Activated T-cell treated with anti-CD3 and anti-CD28 coated beads, Interleukin-2, amount 50 U/mL, for 24 hours (primary cell): ENCODE data around the gene PAEP.

Source experiments
- DNase-seq: peaks from one replicate; pipeline ENCODE4 v3.0.0-alpha.2; 2020
- H3K27ac Mint-ChIP-seq: 2 replicates; pipeline ENCODE4 v1.8.0; 2020; ENCODE audit warnings: mild to moderate bottlenecking, mixed read lengths
- H3K27me3 Mint-ChIP-seq: 2 replicates; pipeline ENCODE4 v1.8.0; 2020; ENCODE audit warnings: mixed read lengths
- H3K36me3 Mint-ChIP-seq: 2 replicates; pipeline ENCODE4 v1.8.0; 2020; ENCODE audit warnings: low read depth, mixed read lengths
- H3K4me1 Mint-ChIP-seq: 2 replicates; pipeline ENCODE4 v1.8.0; 2020; ENCODE audit warnings: low read depth, mixed read lengths
- H3K4me3 Mint-ChIP-seq: 2 replicates; pipeline ENCODE4 v1.8.0; 2020; ENCODE audit warnings: mild to moderate bottlenecking, moderate library complexity, mixed read lengths
- H3K9me3 Mint-ChIP-seq: 2 replicates; pipeline ENCODE4 v1.8.0; 2020; ENCODE audit warnings: mixed read lengths

The PAEP gene

DNA sequence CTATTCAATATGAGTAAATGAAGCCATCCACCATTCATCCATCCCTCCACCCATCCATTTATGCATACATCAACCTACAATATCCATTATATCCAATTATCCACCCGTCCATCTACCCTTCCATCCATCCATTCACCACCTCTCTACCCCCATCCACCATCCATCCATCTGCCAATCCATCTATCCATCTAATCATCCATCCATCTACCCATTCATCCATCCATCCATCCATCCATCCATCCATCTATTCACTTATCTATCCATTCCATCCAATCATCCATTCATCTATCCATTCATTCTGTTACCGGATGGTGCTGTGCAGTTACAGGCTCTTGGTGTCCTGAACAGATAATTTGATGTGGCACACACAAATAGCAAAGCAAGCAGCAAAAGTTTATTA is 10.7 kb downstream of the PAEP start:
- DNase-seq: no peak
- Mint-ChIP-seq H3K4me1 (no peaks in the 10 kb centered on the region), H3K27ac (no peak overlapping the region), H3K36me3 (no peaks in the 10 kb centered on the region), H3K27me3 (peaks cover 13% of the 10 kb centered on the region), H3K4me3 (no peak overlapping the region), H3K9me3 (peaks cover 7% of the 10 kb centered on the region)

DNA sequence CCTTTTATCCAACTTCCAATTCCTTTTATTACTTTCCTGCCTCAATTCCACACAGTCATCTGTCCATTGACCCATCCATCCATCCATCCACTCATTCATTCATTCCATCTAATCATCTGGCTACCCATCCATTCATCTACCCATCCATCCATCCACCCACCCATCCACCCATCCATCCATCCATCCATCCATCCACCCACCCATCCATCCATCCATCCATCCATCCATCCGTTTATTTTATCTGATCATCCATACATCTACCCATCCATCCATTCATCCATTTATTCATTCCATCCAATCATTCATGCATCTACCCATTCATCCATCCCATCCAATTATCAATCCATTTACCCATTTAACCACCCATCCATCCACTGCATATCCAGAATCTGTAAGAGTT is 11.6 kb downstream of the PAEP start:
- no peaks in the 10 kb centered on the region for H3K36me3 Mint-ChIP-seq
- no peaks in the 10 kb centered on the region for H3K4me1 Mint-ChIP-seq
- no peak overlapping the region for H3K27ac Mint-ChIP-seq
- peaks cover 7% of the 10 kb centered on the region for H3K9me3 Mint-ChIP-seq
- H3K4me3 Mint-ChIP-seq: no peak overlapping the region
- DNase-seq: no peak
- H3K27me3 Mint-ChIP-seq: peaks cover 11% of the 10 kb centered on the region

DNA sequence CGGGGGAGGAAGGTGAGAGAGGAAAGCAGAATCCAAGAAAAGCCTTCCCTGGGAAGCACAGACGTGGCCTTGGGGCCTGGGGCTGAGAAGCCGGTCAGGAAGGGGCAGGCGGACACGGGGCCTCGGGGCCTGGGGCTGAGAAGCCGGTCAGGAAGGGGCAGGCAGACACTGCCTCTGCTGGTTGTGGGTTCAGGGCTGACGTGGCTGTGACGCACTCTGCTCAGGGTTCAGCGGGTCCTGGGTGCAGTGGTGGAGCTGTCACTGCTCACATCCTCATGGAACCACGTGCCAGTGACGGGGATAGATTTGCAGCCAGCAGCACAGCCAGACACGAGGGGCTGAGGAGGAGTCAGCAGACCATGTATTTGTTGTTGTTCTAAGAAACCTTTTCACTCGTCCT is 12.8 kb downstream of the PAEP start:
- Mint-ChIP-seq H3K27ac (no peak overlapping the region), H3K9me3 (peaks cover 1% of the 10 kb centered on the region), H3K4me1 (no peaks in the 10 kb centered on the region), H3K27me3 (peaks cover 5% of the 10 kb centered on the region), H3K36me3 (no peaks in the 10 kb centered on the region), H3K4me3 (no peak overlapping the region)
- no peak for DNase-seq

DNA sequence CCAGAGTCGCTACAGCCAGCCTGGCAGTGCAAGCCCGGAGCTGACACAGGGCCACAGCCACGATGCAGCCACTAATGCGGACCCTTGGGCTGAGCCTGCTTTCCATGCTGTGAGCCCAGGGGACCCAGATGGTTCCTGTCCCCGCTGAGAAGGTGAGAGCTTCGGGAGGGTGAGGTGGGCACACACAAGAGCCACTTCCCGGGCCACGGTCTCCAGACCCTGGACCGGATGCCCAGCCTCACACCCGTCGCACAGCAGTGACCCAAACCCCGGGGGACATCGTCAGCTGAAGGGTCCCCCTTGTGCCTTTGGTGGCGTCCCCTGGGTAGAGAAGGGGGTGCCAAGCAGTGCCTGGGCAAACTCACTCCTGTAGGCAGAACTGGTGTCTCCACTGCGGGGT is 13.4 kb downstream of the PAEP start:
- H3K4me1 Mint-ChIP-seq: no peaks in the 10 kb centered on the region
- DNase-seq: no peak
- H3K27me3 Mint-ChIP-seq: peaks cover 3% of the 10 kb centered on the region
- H3K4me3 Mint-ChIP-seq: no peak overlapping the region
- H3K9me3 Mint-ChIP-seq: no peaks in the 10 kb centered on the region
- H3K36me3 Mint-ChIP-seq: no peaks in the 10 kb centered on the region
- no peak overlapping the region for H3K27ac Mint-ChIP-seq

DNA sequence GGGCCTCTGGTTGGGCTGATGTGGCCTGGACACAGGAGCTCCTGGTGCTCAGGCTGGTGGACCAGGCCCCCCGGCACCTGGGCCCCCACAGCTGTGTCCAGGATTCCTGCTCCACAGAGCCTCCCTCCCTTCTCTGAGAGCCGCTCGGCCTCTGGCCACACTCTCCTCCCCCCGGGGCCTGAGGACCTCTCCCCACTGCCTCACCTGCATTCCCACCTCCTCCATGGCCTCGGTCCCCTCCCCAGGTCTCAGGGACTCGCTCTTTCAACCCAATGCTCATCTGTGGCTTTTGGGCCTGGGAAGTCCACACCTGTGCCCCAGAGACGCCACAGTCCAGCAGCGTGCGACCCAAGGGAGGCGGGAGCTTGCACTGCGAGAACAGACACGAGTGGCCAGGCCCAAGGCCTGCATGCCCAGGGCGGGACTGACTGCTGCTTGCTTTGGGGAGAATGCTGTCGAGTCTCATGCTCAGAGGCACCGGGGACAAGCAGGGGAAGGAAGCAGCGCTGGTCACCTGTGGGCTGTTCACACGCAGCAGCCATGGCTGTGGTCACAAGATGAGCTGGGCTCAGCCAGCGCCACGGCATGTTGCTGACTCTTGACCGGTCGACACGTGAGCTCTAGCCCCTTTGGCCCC is 14.6 kb downstream of the PAEP start:
- Mint-ChIP-seq H3K4me3 (no peak overlapping the region), H3K9me3 (no peaks in the 10 kb centered on the region), H3K4me1 (no peaks in the 10 kb centered on the region), H3K27ac (no peak overlapping the region), H3K36me3 (no peaks in the 10 kb centered on the region), H3K27me3 (peaks cover 4% of the 10 kb centered on the region)
- no peak for DNase-seq

DNA sequence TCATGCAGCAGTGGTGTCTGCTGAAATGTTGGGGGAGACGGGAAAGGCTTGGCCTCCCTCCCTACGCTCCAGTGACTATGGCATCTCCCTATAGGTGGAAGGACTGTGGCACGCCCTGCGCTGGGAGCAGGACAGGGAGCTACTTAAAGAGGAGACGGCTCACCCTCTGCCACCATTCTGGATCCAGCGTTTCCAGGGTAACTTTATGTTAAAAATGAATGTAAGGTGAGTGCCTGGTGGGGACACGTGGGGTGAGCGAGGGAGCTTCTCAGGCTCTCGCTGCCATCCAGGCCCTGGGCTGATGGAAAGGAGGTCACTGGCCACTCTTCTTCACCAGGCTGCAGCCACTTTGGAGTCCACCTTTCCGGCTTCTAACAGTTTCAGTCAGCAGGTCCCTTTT is 15.7 kb downstream of the PAEP start:
- H3K27me3 Mint-ChIP-seq: peaks cover 9% of the 10 kb centered on the region
- H3K4me3 Mint-ChIP-seq: no peak overlapping the region
- H3K36me3 Mint-ChIP-seq: no peaks in the 10 kb centered on the region
- H3K27ac Mint-ChIP-seq: no peak overlapping the region
- H3K4me1 Mint-ChIP-seq: no peaks in the 10 kb centered on the region
- DNase-seq: no peak
- H3K9me3 Mint-ChIP-seq: no peaks in the 10 kb centered on the region

DNA sequence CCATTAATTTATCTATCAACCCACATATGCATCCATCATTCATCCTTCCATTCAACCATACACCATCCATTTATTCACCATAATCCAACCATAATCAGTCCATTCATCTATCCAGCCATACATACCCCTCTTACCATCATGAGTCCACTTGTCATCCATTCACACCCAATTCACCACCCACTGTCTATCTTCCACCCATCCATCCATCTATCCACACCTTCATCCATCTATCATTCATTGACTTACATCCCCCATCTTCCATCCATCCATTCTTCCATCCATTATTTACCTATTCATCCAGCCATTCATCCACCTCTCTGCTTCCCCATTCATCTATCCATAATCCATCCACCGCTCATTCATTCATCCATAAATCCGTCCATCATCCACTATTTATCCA is 17.8 kb downstream of the PAEP start:
- Mint-ChIP-seq H3K27ac (no peak overlapping the region), H3K9me3 (no peaks in the 10 kb centered on the region), H3K4me1 (no peaks in the 10 kb centered on the region), H3K4me3 (no peak overlapping the region), H3K36me3 (no peaks in the 10 kb centered on the region), H3K27me3 (peaks cover 12% of the 10 kb centered on the region)
- DNase-seq: no peak

DNA sequence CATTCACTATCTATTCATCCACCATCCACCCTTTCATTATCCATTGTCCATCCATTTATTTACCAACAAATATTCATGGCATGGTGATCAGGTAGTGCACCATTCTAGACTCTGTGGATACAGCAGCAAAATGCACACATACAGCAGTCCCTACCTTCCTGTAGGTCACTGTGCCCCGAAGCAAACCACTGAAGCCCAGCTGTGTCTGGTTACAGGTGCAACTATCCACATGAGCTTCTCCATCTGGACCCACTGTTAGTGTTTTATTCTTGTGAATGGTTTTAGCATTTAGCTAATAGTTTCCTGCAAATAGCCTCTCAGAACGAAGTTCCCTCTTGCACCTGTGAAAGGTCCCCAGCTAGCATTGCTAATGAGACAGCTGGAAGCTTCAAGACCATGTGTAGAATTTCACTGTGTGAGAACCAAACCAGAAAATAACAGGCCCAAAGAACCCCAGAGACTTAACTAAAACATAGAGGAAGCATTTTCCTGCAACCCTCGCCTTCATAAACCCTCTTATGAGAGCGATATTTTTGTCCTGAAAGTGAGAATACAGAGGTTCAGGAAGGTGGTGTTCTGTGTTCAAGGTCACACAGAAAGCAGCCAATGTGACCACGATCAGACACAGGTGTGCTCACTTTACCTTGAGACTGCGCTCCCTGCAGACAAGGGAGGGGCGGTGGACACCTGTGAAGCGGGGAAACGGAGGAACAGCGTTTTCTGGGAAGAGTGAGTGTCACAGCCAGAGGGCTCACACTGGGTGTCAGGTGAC is 18.5 kb downstream of the PAEP start:
- no peaks in the 10 kb centered on the region for H3K4me1 Mint-ChIP-seq
- H3K27ac Mint-ChIP-seq: no peak overlapping the region
- H3K4me3 Mint-ChIP-seq: no peak overlapping the region
- no peak for DNase-seq
- H3K27me3 Mint-ChIP-seq: peaks cover 15% of the 10 kb centered on the region
- no peaks in the 10 kb centered on the region for H3K36me3 Mint-ChIP-seq
- H3K9me3 Mint-ChIP-seq: no peaks in the 10 kb centered on the region

DNA sequence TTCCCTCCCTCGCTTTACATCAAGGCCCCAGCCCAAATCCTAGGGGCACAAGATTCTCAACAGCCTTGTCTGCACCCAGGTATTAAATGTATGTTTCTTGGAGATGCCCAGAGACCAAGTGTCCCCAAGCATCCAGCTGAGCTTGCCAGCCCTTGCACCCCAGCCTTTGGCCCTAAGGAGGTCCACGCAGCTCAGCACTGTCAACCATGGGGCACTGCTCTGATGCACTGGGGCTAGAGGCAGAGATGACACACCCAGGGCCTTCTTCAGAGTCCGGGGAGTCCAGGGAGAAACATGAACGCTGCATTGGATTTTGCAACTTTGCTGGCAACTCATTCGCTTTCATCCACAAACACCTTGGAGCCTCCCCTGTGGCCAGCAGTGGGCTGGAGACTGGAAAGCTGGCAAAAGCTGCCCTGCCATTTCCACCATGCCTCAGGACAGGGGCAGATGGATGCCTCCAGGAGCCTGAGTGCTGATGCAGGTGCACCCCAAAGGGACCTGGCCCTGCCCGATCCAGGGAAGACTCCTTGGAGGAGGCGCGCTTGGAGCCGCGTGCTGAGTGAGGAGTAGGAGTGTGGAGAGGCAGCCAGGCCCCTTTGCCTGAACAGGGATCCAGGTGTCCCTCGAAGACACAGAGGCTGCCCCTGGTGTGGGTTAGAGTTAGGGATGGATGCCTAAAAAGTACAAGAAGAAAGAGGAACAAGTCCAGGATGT is 19.3 kb downstream of the PAEP start:
- no peaks in the 10 kb centered on the region for H3K9me3 Mint-ChIP-seq
- no peaks in the 10 kb centered on the region for H3K4me1 Mint-ChIP-seq
- no peaks in the 10 kb centered on the region for H3K36me3 Mint-ChIP-seq
- H3K4me3 Mint-ChIP-seq: no peak overlapping the region
- no peak overlapping the region for H3K27ac Mint-ChIP-seq
- DNase-seq: no peak
- peaks cover 21% of the 10 kb centered on the region for H3K27me3 Mint-ChIP-seq

DNA sequence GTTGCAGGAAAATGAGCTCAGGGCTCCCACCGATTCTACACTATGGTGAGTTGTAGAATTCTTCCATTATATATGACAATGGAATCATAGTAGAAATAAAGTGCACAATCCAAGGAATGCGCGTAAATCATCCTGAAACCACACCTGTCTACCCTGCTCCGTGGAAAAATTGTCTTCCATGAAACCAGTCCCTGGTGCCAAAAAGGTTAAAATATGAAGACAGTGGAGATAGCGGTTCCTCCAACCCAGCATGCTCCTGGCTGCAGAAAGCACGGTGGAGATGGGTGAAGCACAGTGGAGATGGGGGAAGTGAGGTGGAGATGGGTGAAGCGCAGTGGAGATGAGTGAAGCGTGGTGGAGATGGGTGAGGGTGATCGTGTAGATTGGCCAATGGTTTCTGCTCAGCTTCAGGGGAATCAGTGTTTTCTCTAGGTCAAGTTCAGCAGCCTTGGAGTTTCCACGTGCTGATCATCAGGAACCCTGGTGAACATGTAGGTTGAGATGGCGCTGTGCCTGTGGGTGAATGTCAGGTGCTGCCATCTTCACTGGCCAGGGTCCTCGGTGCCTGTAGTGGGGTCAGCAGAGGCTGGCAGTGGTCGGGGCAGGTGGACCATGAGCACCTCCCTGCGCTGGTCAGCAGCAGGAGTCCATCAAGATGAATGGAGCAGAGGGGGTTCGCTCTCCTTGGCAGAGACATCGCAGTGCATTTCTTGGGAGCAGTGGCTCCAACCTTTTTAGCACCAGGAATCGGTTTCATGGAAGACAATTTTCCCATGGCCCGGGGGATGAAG is 20.3 kb downstream of the PAEP start:
- Mint-ChIP-seq H3K27ac (no peak overlapping the region), H3K9me3 (no peaks in the 10 kb centered on the region), H3K4me3 (no peak overlapping the region), H3K36me3 (no peaks in the 10 kb centered on the region), H3K4me1 (no peaks in the 10 kb centered on the region), H3K27me3 (peaks cover 21% of the 10 kb centered on the region)
- DNase-seq: no peak

DNA sequence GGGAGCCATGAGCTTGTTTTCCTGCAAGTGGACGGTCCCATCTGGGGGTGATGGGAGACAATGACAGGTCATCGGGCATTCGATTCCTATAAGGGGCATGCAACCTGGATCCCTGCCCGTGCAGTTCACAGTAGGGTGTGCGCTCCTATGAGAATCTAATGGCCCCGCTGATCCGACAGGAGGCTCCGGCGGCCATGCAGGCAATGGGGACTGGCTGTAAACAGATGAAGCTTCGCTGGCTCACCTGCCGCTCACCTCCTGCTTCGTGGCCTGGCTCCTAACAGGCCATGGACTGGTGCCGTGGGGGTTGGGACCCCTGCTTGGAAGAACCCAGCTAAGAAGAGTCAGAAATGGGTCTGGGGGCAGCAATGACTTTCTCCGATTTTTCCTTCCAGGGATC is 21.0 kb downstream of the PAEP start:
- no peak overlapping the region for H3K27ac Mint-ChIP-seq
- H3K9me3 Mint-ChIP-seq: no peaks in the 10 kb centered on the region
- H3K4me3 Mint-ChIP-seq: no peak overlapping the region

DNA sequence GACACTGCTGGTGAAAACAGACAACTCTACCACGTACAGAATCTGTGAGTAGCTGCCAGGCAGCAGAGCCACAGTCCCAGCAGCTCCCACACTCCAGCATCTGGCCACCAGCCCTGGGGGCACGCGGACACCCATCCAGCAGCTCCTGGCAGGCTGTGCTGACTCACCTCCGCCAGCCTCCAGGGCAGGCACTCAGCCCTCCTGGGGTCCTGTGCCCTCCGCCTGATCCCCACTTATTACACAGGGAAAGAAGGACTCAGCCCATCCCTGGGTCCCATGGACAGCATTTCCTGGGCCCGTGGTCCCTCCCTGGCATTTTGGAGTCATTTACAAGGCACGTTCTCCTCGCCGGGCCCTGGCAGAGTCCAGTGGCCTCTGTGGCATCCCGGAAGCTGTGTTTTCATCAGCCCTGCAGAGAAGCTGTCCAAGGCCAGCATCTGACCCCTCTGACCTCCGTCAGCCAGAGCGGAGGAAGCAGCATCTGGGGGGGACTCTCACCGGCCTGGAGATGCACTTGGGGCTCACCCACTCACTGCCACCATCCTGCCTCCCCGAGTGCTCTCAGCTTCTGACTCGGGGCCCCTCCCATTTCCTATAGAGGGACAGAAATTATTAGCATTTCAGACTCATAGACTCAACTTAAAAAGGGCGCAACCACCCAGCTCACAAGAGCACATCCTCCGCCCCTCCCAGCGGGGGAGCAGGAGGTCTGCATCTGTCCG is 21.6 kb downstream of the PAEP start:
- Mint-ChIP-seq H3K4me1 (no peaks in the 10 kb centered on the region), H3K36me3 (no peaks in the 10 kb centered on the region), H3K4me3 (no peak overlapping the region), H3K27me3 (peaks cover 21% of the 10 kb centered on the region), H3K9me3 (no peaks in the 10 kb centered on the region), H3K27ac (no peak overlapping the region)
- DNase-seq: no peak

More for the DNA sequence above, 21.0 kb downstream of the PAEP start:
- no peaks in the 10 kb centered on the region for H3K4me1 Mint-ChIP-seq
- no peak for DNase-seq
- peaks cover 21% of the 10 kb centered on the region for H3K27me3 Mint-ChIP-seq
- H3K36me3 Mint-ChIP-seq: no peaks in the 10 kb centered on the region

DNA sequence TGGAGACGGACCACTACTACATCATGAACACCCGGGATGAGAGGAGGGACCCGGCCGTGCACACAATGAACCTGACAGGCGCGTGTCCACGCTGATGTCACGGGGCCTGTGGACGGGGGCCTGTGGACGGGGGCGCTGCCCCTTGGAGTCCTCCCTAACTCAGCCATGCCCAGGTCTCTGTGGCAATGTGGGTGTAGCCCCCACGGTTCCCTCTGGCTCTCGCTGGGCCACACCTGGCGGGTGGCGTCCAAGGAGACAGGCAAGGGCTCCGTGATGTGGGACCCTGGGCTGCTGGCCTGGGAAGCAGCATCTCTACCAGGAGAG is 22.1 kb downstream of the PAEP start:
- no peak overlapping the region for H3K4me3 Mint-ChIP-seq

DNA sequence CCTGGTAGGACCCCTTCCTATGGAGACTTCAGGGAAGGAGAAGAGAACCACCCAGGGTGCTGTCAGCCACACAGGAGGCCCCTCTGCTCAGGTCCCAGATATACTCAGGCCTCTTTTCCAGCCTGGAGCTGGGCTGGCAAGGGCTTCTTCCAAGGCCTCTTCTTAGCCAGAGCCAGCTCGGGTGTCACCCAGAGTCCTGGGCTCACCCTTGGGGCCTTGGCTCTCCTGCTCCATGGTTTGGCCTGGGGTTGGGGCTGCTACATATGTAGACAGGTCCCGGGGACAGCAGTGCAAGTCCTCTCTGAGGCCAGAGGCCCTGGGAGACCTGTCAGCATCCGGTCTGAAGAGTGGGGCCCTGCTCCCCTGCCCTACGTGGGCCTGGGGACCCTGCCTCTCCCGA is 22.8 kb downstream of the PAEP start:
- peaks cover 21% of the 10 kb centered on the region for H3K27me3 Mint-ChIP-seq
- H3K27ac Mint-ChIP-seq: no peak overlapping the region
- DNase-seq: no peak

More for the DNA sequence above, 22.1 kb downstream of the PAEP start:
- H3K36me3 Mint-ChIP-seq: no peaks in the 10 kb centered on the region
- no peak overlapping the region for H3K27ac Mint-ChIP-seq
- no peaks in the 10 kb centered on the region for H3K4me1 Mint-ChIP-seq
- peaks cover 21% of the 10 kb centered on the region for H3K27me3 Mint-ChIP-seq
- H3K9me3 Mint-ChIP-seq: no peaks in the 10 kb centered on the region
- no peak for DNase-seq

More for the DNA sequence above, 22.8 kb downstream of the PAEP start:
- no peak overlapping the region for H3K4me3 Mint-ChIP-seq
- no peaks in the 10 kb centered on the region for H3K9me3 Mint-ChIP-seq
- H3K36me3 Mint-ChIP-seq: no peaks in the 10 kb centered on the region
- no peaks in the 10 kb centered on the region for H3K4me1 Mint-ChIP-seq
